ENCODE data around the gene F11.
"Not testable (repeated sequence)": the region's sequence is repeated elsewhere in the genome, so short reads cannot be mapped to it uniquely, and the experiment has no call there.

Gene F11

DNA sequence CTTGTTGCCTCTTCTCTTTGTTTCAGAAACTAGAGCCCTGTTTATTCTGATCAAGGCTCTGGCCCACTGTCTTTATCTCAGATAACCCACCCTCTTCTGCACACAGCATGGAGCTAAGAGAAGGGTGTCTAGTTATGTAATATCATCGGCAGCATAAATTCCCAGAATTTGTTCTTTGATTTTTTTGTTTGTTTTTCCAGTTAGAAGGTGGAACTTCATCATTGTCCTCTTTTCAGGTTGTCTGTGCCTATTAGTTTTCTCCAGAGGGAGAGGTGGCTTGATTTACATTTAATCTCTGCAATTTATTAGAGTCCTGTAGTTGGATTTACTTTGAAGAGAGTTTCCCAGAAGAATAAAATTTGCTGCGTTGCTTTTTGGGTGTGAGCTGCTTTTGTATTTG is 15.2 kb upstream of the F11 start:
- DNase-seq: no peak

DNA sequence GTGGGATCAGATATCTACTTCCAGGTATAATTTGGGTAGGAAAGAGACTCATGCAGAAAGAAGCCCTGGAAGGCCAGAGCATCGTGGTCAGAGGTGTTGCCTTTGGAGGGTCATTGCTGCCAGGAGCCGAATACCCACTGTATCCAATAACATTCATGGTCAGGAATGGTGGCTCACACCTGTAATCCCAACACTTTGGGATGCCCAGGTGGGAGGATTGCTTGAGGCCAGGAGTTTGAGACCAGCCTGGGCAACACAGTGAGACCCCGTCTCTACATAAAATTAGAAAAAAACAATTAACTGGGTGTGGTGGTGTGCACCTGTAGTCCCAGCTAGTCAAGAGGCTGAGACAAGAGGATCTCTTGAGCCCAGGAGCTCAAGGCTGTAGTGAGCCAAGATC is 10.9 kb upstream of the F11 start:
- no peak for DNase-seq

DNA sequence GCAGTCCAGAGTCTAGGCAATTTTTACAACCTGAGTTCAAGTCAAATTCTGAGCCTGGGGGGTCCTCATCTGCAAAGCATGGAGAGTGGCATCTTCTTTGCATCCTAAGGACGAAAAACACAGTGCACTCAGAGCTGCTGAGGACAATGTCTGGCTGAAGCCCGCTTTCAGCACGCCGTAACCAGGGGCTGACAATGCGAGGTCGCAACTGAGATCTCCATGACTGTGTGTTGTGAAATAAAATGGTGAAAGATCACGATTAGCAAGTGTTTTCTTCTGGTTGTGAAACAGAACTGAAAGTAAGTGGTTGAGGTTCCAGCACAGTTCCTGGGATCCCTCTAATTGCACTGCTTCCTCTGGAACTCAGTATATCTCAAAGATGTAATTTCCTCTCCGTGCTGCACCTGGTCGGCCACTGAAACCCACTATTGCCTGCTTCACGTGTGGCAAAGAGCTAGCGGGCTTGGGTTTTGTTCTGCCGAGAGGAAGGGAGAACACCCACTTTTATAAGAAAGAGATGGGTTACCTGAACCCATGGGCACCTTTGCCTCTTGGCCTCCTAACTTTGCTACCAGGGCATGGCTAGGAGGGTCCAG is 7.7 kb upstream of the F11 start:
- no peak for DNase-seq

DNA sequence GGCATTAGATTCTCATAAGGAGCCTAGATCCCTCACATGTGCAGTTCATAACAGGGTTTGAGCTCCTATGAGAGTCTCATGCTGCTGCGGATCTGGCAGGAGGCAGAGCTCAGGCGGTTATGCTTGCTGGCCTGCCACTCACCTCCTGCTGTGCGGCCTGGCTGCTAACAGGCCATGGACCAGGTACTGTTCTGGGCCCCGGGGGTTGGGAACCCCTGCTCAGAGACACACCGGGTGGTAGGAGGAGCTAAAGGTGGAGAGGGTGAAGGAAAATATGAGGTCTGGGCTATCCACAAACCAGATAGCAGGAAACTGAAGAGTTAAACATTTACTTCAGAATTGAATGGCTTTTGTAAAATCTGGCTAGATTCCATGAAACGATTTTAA is 5.9 kb upstream of the F11 start:
- no peak for DNase-seq

DNA sequence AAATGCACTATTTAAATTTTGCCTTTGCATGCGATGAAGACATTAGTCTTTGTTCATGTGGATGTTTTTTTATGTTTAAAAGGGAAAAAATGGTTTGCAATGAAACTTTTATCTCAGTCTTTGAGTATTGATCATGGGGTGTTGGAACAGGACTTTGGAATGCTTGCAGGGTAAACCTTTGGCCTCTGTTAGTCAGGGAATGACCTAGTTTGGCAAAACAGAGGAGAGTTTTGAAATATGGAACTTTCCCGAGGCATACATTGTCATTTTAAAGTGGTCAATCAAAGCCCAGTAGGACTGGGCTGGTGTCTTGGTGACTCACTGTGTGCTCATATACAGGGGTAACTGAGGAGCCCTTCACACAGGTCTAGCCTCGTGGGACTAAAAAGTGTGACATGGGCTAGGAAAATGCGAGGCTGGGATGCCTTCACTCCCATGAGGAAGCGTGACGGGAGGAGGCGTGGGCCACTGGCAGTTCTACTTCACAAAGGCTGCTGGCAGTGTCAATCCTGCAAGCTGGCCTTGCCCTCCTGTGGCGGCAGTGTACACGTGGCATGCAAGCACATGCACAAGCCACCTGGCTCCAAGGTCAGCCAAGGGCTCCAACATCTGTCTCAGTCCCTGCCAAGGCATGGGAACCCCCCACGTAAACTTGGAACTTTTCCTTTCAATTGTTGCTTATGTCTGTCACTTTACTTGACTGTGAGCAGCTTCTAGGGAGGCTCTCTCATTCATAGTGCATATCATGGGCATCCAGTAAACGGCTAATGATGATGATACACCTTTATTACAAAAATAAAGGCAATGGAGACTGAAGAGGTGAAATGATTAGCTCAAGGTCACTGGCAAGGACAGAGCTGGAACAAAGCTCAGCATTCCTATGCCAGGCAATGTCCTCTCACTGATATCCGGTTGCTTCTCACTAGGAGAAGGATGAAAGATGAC is 5.2 kb upstream of the F11 start:
- no peak for DNase-seq

DNA sequence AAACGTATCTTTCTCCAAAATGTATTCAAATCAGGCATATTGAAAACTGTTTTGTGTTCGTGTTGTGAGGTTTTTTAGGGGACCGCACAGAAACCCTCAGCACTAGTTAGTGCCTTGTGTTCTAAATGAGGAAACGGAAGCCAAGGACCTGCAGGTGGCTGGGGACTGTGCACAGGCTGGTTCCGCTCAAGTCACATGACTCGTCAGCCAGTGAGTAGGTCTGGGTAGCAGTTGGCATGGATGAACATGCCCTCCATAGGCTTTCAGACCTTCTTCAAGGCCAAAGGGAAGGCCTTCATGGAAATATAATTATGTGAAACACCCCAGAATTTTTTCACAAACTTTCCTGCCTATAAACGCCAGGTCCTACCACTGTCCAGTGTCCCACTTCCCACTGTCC is 1.3 kb upstream of the F11 start:
- DNase-seq: no peak

DNA sequence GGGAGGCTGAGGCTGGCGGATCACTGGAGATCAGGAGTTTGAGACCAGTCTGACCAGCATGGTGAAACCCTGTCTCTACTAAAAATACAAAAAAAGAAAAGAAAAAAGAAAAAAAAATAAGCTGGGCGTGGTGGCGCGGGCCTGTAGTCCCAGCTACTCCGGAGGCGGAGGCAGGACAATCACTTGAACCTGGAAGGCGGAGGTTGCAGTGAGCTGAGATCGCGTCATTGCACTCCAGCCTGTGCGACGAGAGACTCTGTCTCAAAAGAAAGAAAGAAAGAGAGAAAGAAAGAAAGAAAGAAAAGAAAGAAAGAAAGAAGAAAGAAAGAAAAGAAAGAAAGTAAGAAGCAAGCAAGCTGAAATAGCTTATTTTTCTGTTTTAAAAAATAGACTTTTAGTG is 739 bp upstream of the F11 start:
- not testable (repeated sequence) for DNase-seq

DNA sequence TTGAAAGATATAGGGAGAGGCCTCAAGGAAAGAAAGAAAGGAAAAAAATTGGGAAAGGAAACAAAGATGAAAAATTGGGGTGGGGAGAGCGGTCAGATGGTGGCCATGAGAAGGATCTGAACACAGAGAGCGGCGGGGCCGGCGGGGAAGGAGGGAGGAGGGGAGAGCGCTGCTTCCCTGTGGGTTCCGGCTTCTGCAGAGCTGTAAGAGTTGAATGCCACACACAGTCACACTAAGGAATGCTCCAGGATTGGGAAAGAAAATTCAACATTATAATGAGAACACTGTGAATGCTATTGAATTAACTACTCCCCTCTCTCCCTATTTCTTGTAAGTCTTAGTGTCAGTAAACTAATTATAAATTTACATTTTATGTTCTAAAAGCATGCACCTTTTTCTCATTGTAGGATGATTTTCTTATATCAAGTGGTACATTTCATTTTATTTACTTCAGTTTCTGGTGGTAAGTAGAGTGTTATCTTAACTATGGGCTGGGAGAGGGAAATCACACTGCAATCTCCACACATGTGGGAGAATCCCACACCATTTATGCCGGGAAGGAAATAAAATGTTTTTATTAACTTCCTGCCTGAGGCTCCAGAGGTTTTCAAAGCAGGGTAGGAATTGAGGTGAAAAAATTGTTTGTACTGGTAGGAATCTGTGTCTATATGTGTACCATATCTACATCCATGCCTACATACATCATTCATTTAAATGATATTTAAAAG is 904 bp downstream of the F11 start:
- no peak for DNase-seq

DNA sequence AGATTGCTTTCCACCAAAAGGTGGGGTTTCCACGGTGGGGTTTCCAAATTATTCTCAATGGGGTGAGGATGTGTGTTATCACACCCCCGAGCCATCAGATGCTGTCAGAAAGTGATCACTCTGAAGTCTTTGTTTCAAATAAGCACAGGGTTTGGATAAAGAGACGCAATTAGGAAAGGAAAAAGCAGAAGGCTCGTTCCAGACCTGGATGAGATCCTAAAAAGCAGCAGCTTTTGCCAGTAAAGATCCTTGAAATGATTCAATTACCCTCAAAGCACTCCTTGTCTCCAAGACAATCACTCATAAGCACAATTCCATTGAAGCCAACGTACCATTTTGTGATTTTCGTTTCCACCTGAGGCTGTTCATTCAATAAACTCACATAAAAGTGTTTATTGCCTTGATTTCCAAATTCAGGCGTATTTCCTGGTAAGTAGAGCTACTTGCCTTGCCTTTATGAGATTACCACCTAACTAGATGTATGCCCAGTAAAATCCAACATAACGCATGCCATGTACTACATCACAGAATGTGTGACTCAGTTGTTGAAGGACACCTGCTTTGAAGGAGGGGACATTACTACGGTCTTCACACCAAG is 5.2 kb downstream of the F11 start:
- no peak for DNase-seq

DNA sequence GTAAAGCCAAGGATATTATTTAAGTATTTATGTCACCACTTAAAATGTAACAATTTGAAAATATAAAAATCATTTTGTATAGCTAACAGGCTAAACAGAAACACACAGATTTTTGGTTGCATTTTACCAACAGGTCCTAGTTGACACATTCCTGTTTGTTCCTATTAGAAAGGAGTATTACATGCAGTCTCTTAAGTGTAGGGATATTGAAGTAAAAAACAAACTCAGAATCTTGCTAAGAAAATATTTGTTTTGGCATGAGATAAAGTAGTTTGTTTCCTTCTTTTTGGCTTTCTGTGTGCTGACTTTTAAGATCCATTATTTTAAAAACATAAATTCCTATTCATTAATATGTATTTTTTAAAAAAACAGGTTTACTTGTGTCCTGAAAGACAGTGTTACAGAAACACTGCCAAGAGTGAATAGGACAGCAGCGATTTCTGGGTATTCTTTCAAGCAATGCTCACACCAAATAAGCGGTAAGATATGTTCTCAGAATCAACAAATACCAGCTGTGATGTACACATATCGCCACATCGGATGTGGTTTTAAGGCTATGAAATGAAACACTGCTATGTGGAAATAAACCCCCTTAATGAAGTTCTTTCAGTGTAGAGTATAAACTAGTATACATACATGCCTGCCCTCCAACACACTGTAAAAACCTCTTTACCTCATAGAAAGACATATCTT is 6.9 kb downstream of the F11 start:
- no peak for DNase-seq

DNA sequence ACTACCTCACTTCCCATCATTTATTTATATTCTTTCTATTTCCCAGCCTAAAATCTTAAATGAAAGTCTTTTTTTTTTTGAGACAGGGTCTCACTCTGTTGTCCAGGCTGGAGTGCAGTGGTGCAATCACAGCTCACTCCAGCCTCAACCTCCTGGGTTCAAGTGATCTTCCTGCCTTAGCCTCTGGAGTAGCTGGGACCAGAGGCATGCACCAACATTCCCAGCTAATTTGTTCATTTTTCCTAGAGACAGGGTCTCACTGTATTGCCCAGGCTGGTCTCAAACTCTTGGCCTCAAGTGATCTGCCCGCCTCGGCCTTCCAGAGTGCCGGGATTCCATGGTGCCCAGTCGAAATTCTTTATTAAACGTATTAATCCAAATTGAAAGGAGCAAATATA is 7.4 kb downstream of the F11 start:
- DNase-seq: not testable (repeated sequence)

DNA sequence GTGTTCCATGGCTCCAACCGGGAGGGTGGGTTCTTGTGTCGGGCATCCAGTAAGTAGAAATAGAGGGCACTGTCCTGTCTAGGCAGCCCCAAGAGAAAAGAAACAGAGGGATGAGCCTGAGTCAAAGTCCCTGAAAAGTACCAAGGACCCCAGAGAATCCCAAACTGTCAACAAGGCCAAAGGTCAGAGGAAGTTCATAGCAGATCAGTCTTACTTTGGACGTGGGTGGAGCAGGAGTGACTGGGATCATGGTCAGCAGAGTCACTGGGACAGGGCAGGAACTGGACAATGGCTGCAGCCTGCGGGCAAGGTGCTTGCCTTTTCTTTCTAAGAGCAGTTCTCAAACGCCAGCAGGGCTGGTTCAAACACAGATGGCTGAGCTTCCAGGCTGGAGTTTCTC is 17.3 kb downstream of the F11 start:
- DNase-seq: no peak

DNA sequence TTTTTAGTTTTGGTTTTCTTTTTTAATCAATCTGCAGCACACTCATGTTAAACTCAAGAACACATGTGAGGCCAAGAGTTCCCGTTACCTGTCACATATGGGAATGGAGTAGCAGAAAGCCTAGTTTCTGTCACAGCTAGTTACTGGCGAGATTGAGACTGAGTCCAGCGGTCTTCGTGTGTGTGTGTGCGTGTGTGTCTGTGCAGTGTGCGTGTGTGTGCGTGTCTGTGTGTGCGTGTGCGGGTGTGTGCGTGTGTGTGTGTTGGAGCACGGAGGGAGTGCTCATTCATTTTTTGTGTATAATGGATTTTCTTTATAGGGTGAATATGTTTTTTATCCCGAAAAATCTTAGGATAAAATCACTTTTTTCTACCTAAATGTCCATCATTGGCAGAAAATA is 19.2 kb downstream of the F11 start:
- no peak for DNase-seq

DNA sequence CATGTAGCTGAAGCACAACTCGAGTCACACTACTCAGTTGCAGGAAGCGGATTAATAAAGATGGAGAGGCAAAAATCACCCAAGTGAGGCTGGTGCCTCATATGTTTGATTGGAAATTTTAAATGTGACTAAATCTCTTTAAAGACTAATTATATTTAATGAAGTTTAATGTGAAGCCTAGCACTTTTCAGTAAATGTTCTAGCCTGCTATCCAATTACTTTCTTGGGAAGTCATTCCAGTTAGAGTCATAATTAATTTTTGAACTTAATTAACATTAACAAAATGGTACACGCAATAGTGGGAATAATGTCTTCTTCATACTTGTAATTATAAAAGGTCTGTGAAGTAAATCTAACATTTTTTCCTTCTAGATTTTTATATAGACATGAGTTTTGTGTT is 20.6 kb downstream of the F11 start:
- DNase-seq: no peak

DNA sequence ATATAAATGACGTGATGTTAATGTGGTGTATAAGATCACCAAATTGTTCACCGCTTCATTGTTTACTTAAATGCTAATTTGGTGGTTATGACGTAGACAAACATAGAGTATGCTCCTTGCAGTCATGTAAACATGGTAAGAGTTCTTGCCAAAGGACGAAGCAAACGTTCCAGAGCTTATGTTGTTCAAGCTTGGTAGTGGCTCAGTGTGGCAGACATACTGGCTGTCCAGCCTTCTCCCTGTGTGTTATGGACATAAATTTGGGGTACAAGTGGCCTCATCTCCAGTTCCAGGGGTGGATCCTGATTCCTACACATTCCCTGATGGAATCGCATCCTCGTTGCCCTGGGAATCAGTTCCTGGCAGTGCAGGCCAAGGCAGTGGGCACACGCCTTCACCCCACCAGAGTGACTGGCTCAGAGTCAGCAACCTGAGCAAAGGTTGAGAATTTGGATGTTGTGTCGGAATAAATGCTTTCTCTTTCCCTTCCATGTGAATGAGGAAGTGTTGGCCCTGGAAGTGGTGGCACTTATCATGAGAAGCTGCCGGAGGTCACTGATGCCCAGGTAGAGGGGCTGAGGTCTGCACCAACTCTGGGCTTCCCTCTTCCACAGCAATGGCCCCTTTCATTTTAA is 25.4 kb downstream of the F11 start:
- DNase-seq: no peak

DNA sequence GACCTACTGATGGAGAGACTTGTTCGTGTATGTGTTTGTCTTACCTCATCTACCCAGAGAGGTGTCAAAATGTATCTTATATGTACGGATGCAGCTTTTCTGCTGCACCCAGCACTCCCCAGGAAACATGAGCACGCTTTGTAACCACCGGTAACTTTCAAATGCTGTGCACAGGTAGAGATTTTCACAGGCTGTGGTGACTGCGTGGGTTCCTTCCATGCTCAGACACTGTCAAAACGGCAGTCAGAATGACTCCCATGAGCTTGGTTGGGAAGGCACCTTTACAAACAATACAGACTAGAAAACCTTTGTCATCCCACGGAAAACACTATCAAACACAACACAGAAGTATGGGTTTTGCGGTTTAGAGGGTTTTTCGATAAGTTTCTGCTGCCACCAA is 28.2 kb downstream of the F11 start:
- no peak for DNase-seq

DNA sequence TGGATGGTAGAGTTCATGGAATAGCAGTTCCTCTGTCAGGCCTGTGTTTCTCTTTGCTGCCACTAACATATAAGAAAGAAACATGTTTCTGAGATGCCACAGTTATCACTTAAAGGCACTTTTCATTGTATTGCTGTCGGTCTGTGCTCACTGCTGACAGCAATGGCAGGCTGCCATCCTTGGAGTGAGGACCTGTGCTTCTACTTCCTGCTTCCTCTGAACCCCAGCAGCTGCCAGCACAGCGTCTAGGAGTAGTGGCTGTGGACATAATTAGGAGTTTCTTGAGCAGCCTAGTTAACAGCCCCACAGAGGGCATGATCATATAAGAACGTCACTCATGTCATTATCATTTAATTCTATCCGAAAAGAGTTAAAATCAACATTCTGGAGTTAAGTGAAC is 30.5 kb downstream of the F11 start:
- no peak for DNase-seq

DNA sequence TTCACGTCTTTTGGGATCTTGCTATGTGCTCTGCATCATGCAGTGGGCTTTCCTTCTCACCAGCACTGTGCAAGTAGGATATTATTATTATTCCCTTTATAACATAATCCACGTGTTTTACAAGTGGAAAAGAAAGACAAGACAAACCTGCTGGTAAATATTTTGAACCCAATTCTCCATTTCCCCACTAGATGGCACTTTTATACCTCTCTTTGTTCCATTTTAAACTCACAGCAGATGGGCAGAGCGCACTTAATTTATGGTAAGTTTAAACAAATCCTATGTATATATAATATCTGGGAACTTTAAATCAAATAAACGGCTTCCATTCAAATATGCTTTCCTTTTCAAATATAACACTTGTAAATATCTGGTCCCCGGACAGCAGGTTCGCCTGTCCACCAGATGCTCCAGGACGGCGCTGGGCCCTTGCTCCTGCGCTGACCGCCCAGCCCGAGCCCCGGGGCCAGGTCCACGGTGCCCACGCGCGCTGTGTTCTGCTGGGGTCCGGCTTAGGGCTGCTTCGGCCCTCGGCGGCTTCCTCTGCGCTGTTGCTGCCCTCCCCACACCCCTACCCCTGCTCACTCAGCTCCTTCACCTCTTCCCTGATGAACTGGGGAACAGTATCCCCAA is 31.1 kb downstream of the F11 start:
- peak; percentile 33 for DNase-seq

DNA sequence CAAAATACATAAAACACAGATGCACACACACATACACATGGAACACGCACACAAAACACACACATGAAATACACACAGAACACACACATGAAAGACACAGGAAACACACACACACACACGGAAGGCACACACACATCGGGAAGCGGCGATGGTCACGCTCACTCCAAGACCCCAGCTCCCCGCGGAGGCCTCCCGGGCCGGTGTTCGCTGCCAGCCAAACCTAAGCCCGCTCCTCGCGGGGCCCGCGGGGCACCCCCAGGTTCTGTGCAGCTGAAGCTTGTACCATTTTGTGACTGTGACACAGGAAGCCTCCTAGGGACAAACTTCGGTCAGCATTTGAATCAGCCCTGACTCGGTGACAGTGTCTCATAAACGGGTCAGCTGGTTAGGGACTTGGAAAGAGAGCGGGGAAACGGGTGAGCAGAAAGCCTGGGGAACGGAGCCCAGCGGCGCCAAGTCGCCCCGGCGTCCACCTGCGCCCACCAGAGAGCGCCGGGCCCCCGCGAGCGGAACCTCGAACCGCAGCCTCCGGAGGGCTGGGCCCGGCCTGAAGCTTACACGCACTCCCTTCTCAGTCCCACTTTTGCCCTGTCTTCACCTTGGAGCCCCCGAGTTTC is 32.1 kb downstream of the F11 start:
- no peak for DNase-seq

DNA sequence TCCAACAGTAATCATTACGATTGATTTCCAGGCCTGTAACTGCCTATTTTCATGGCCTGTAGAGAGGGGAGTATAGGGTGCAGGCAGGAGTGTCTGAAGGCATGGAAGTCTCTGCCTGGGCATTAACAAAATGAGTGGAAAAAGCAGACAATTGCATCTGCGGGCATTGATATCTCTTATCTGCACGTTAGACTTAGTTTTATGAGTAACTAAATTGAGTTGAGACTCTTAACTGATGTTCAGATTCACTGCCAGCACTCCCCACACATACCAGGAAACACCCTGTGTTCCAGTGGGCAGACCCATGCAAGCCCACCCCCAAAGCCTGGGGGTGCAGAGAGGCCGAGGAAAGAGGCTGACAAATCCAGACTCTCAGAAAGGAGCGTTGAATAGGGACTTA is 33.3 kb downstream of the F11 start:
- DNase-seq: no peak

DNA sequence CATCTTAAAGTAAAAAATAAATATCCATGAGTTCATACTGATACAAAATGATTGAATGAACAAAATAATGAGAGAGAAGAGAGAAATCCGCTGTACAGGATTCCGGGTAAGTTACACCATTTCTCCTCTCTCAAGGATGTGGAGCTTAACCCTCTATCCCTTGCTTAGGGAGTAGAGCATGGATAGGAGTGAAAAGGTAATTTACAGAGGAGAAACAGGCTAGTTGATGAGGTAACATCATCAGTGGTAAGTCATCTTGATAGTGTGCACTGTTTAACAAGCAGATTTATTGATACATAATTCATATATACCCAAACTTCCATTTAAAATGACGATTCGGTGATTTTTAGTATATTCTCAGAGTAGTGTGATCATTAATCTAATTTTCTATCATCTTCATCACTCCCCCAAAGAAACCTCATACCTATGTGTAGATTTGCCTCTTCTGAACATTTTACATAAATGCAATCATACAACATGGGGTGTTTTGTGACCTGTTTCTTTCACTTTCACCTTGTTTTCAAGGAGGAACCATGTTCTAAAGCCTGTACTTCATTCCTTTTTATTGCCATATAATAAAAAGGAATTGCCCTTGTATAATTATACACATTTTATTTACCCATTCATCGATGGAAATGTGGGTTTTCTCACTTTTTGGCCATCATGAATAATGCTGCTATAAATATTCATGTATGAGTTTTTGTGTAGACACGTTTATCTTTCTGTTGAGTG is 34.8 kb downstream of the F11 start:
- no peak for DNase-seq
